GM19438 (cell line): ENCODE results near the gene LDLRAD3.

Source experiments
- ATAC-seq: cut with Tn5 transposase; IDR thresholded peaks from one replicate; pipeline ENCODE4 v1.9.1; 2021; ENCODE audit warnings: low read depth; ENCODE audit not compliant: unreplicated experiment

The LDLRAD3 gene

GRCh38 chr11:36118084-36118483 lies 174.2 kb downstream of the LDLRAD3 start:
- no peak for ATAC-seq

- ATAC-seq, result no peak
Measured at GRCh38 chr11:36119300-36119699, 175.4 kb downstream of the LDLRAD3 start.

GRCh38 chr11:36121054-36121453 lies 177.2 kb downstream of the LDLRAD3 start:
- ATAC-seq, result no peak

GRCh38 chr11:36122671-36123070 lies 178.8 kb downstream of the LDLRAD3 start:
- no peak for ATAC-seq

- ATAC-seq, result no peak
Measured at GRCh38 chr11:36123336-36124101, 179.7 kb downstream of the LDLRAD3 start.

- no peak for ATAC-seq
Measured at GRCh38 chr11:36126678-36127077, 182.8 kb downstream of the LDLRAD3 start.

GRCh38 chr11:36127550-36127949 lies 183.7 kb downstream of the LDLRAD3 start:
- no peak for ATAC-seq

GRCh38 chr11:36129955-36130354 lies 186.1 kb downstream of the LDLRAD3 start:
- ATAC-seq, result no peak

- no peak for ATAC-seq
Measured at GRCh38 chr11:36130401-36130800, 186.5 kb downstream of the LDLRAD3 start.

- ATAC-seq, result no peak
Measured at GRCh38 chr11:36131721-36132397, 188.0 kb downstream of the LDLRAD3 start.

- no peak for ATAC-seq
Measured at GRCh38 chr11:36132940-36133339, 189.1 kb downstream of the LDLRAD3 start.

GRCh38 chr11:36135076-36135475 lies 191.2 kb downstream of the LDLRAD3 start:
- ATAC-seq, result no peak

GRCh38 chr11:36139767-36140166 lies 195.9 kb downstream of the LDLRAD3 start:
- ATAC-seq, result no peak

- ATAC-seq, result no peak
Measured at GRCh38 chr11:36141196-36141953, 197.5 kb downstream of the LDLRAD3 start.

- no peak for ATAC-seq
Measured at GRCh38 chr11:36141956-36142355, 198.1 kb downstream of the LDLRAD3 start.

GRCh38 chr11:36142439-36142838 lies 198.6 kb downstream of the LDLRAD3 start:
- ATAC-seq, result no peak

GRCh38 chr11:36142879-36143278 lies 199.0 kb downstream of the LDLRAD3 start:
- ATAC-seq, result no peak

GRCh38 chr11:36146437-36146836 lies 202.6 kb downstream of the LDLRAD3 start:
- no peak for ATAC-seq

GRCh38 chr11:36147491-36147890 lies 203.6 kb downstream of the LDLRAD3 start:
- no peak for ATAC-seq

- ATAC-seq, result no peak
Measured at GRCh38 chr11:36148701-36149100, 204.8 kb downstream of the LDLRAD3 start.

- no peak for ATAC-seq
Measured at GRCh38 chr11:36149538-36150242, 205.8 kb downstream of the LDLRAD3 start.
